GM12892 (cell line): ENCODE data around the gene RNPEPL1.

Experiments
- POLR2A ChIP-seq: IDR thresholded peaks from 2 replicates; pipeline ENCODE4 v1.6.1; 2011; ENCODE audit warnings: low read depth, low read length, control low read depth
- POLR2AphosphoS5 ChIP-seq: IDR thresholded peaks from 2 replicates; pipeline ENCODE4 v1.6.1; 2011; ENCODE audit warnings: low read depth, low read length, control low read depth
- TAF1 ChIP-seq: IDR thresholded peaks from 2 replicates; pipeline ENCODE4 v1.6.1; 2011; ENCODE audit warnings: low read depth, mild to moderate bottlenecking, control low read depth, low read length, borderline replicate concordance

DNA sequence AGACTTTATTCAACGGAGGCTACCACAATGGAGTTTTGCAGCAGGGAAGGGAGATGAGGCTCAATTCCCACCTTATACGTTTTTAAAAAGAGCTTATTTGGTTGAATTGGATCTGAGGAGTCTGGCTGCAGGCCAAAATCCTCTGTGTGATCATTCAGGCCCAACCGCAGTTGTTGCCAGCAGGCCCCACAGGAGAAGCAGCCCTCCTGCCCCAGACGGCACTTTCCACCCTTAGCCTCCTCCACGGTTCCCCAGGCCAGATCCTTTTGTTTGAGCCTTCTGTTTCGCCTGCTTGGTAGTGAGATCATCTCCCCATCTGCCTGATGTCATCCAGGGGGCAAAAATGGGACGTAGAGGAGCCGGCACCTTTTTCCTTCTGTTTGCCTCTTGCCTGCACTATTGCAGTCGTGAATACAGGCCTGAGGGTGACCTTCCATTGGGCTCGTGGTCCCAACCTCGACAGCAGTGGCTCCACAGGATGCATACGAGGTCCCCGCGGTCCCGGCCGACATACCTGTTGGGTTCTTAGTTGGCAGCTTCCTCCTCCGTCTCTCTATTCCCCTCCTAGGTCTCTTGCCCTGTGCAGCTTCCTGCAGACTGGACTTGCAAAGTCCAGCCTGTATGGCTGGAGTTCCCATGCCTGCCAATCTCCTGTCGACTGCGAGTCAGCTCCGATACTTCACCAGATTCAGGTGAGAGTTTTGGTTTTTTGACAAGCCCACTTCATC lies 47.7 kb downstream of the RNPEPL1 start:
- TF ChIP-seq POLR2A, result no peak
- TF ChIP-seq POLR2AphosphoS5, result no peak
- no peak for TF ChIP-seq TAF1
